ENCODE data around the gene CBLIF. TPM values are rescaled to one million over a fixed set of nuclear protein-coding genes. Genes with fewer than 3 reads are reported as not detected.

The CBLIF gene
- total and polyA plus RNA-seq, 2 experiments from 2014 or later, result 0.69 TPM; not detected in 1

GRCh38 chr11:59802639-59803176 lies 42.6 kb downstream of the CBLIF start:
- Histone ChIP-seq H3K4me3 (no peak overlapping the region), H3K9me3 (ENCODE audit: low read depth) (no peaks in the 10 kb centered on the region), H3K36me3 (peaks cover 28% of the 10 kb centered on the region), H3K27ac (no peak overlapping the region), H3K27me3 (no peaks in the 10 kb centered on the region), H3K4me1 (ENCODE audit: low read depth) (no peaks in the 10 kb centered on the region)
- DNase-seq (ENCODE audit: low read depth in 1 of 2, low spot score in 1 of 2), result peak; percentile 55 to 66
- peak; percentile 57 for TF ChIP-seq CTCF (IDR thresholded peaks at IDR 0.05; ENCODE audit: low read depth, low read length)

- Histone ChIP-seq H3K27me3 (no peaks in the 10 kb centered on the region), H3K27ac (no peak overlapping the region), H3K36me3 (peaks cover 28% of the 10 kb centered on the region), H3K4me3 (no peak overlapping the region), H3K4me1 (ENCODE audit: low read depth) (no peaks in the 10 kb centered on the region), H3K9me3 (ENCODE audit: low read depth) (no peaks in the 10 kb centered on the region)
- no peak for TF ChIP-seq CTCF (IDR thresholded peaks at IDR 0.05; ENCODE audit: low read depth, low read length)
- DNase-seq (ENCODE audit: low read depth in 1 of 2, low spot score in 1 of 2), result peak in 1 of 2 donors; percentile 61
These were observed 43.2 kb downstream of the CBLIF start for GRCh38 chr11:59801981-59802638.

GRCh38 chr11:59801160-59801706 lies 44.1 kb downstream of the CBLIF start:
- TF ChIP-seq CTCF (IDR thresholded peaks at IDR 0.05; ENCODE audit: low read depth, low read length), result no peak
- DNase-seq (ENCODE audit: low read depth in 1 of 2, low spot score in 1 of 2), result no peak
- Histone ChIP-seq H3K36me3 (peaks cover 24% of the 10 kb centered on the region), H3K27ac (no peak overlapping the region), H3K4me1 (ENCODE audit: low read depth) (no peaks in the 10 kb centered on the region), H3K4me3 (no peak overlapping the region), H3K9me3 (ENCODE audit: low read depth) (no peaks in the 10 kb centered on the region), H3K27me3 (no peaks in the 10 kb centered on the region)

GRCh38 chr11:59800390-59801025 lies 44.8 kb downstream of the CBLIF start:
- H3K4me1 ChIP-seq (ENCODE audit: low read depth), result no peaks in the 10 kb centered on the region
- H3K27me3 ChIP-seq, result no peaks in the 10 kb centered on the region
- no peak for DNase-seq (ENCODE audit: low read depth in 1 of 2, low spot score in 1 of 2)
- no peak overlapping the region for H3K27ac ChIP-seq
- H3K4me3 ChIP-seq, result no peak overlapping the region
- H3K9me3 ChIP-seq (ENCODE audit: low read depth), result no peaks in the 10 kb centered on the region
- TF ChIP-seq CTCF (IDR thresholded peaks at IDR 0.05; ENCODE audit: low read depth, low read length), result no peak
- peaks cover 21% of the 10 kb centered on the region for H3K36me3 ChIP-seq

- H3K4me1 ChIP-seq (ENCODE audit: low read depth), result no peaks in the 10 kb centered on the region
- H3K4me3 ChIP-seq, result no peak overlapping the region
- DNase-seq (ENCODE audit: low read depth in 1 of 2, low spot score in 1 of 2), result no peak
- TF ChIP-seq CTCF (IDR thresholded peaks at IDR 0.05; ENCODE audit: low read depth, low read length), result no peak
- peaks cover 39% of the 10 kb centered on the region for H3K36me3 ChIP-seq
- H3K27ac ChIP-seq, result no peak overlapping the region
- no peaks in the 10 kb centered on the region for H3K27me3 ChIP-seq
- no peaks in the 10 kb centered on the region for H3K9me3 ChIP-seq (ENCODE audit: low read depth)
These were observed 50.9 kb downstream of the CBLIF start for GRCh38 chr11:59794417-59794816.
